HCT116 (cell line): ENCODE measurements around the gene APBA2. TPM values are rescaled to one million over a fixed set of nuclear protein-coding genes. Genes with fewer than 3 reads are reported as not detected.

ENCODE experiments used
- ATAC-seq: fragments of 200-7000 bp; cut with Tn5 transposase; 2 replicates; pipeline ENCODE4 v1.9.1; 2020; ENCODE audit warnings: mild to moderate bottlenecking, moderate library complexity
- BruUV-seq: library from RNA; stranded (reverse); fragments of 400-500 nt; replicated peaks from 2 replicates; lab custom pipeline; 2021; lab: Mats Ljungman, UMichigan
- CTCF ChIA-PET: fragments of 300-600 bp; sonication (Branson Sonifier 250); formaldehyde crosslinking; loops from one replicate; lab custom pipeline; 2021; ENCODE audit warnings: antibody characterized with exemption; lab: Charles Lee
- POLR2A ChIA-PET: fragments of 300-600, 350-600 bp; sonication (Branson Sonifier 250); formaldehyde crosslinking; loops from one replicate; lab custom pipeline; 2021; ENCODE audit warnings: antibody characterized with exemption; lab: Charles Lee
- RAD21 ChIA-PET, 2 experiments: fragments of 300-600 bp; sonication (Branson Sonifier 250); formaldehyde crosslinking; loops; one replicate each; lab custom pipeline; 2023; ENCODE audit warnings: low total read pairs in 2 of 2; ENCODE audit not compliant: uncharacterized antibody in 2 of 2, unreplicated experiment in 2 of 2, low non-redundant PET in 1 of 2; lab: Charles Lee
- DNase-seq: peaks from one replicate; pipeline ENCODE4 v3.0.0-alpha.2; 2010; ENCODE audit warnings: low read depth, low spot score
- H2AFZ ChIP-seq: fragments of 200-600 bp; shearing (Covaris generic), sonication (generic); 2 replicates; pipeline ENCODE4 v1.6.1; 2017; ENCODE audit warnings: low read depth, mixed run types, mixed read lengths, antibody characterized with exemption, low read length; ENCODE audit not compliant: poor library complexity, severe bottlenecking
- H3K27ac ChIP-seq: 2 replicates; pipeline ENCODE4 v1.5.1; 2012; ENCODE audit warnings: low read depth, low read length
- H3K27me3 ChIP-seq: fragments of 200-600 bp; sonication (generic); 2 replicates; pipeline ENCODE4 v1.6.1; 2016; ENCODE audit warnings: mixed run types, low read length, mixed read lengths; ENCODE audit not compliant: insufficient read depth
- H3K36me3 ChIP-seq, 2 experiments: fragments of 200-500 bp in 1 of 2; fragments of 200-600 bp in 1 of 2; sonication (Bioruptor generic) in 1 of 2; sonication (generic) in 1 of 2; 2 replicates each; pipeline versions ENCODE4 v1.5.1 to v1.6.1; 2014 to 2016; ENCODE audit warnings: low read length in 2 of 2, inconsistent platforms in 1 of 2, mixed read lengths in 1 of 2, mixed run types in 1 of 2; ENCODE audit not compliant: insufficient read depth in 2 of 2, control insufficient read depth in 1 of 2
- H3K4me1 ChIP-seq, 2 experiments: fragments of 200-600 bp in 1 of 2; sonication (generic) in 1 of 2; 2 replicates each; pipeline versions ENCODE4 v1.5.1 to v1.6.1; 2012 to 2017; ENCODE audit warnings: low read length in 2 of 2, inconsistent platforms in 1 of 2, mild to moderate bottlenecking in 1 of 2, mixed read lengths in 1 of 2, mixed run types in 1 of 2, moderate library complexity in 1 of 2; ENCODE audit not compliant: insufficient read depth in 2 of 2, control insufficient read depth in 1 of 2
- H3K4me2 ChIP-seq: fragments of 200-600 bp; sonication (generic); 2 replicates; pipeline ENCODE4 v1.6.1; 2017; ENCODE audit warnings: mixed run types, low read length, mixed read lengths
- H3K4me3 ChIP-seq, 2 experiments: fragments of 200-600 bp in 1 of 2; sonication (generic) in 1 of 2; replicated peaks in 1 of 2; 2 replicates each; pipeline ENCODE4 v1.5.1; 2011 to 2016; ENCODE audit warnings: low read length in 2 of 2, control low read depth in 1 of 2, low read depth in 1 of 2, mild to moderate bottlenecking in 1 of 2, mixed read lengths in 1 of 2, mixed run types in 1 of 2
- H3K79me2 ChIP-seq: fragments of 200-600 bp; sonication (generic); 2 replicates; pipeline ENCODE4 v1.6.1; 2017; ENCODE audit warnings: mild to moderate bottlenecking, mixed run types, low read length, moderate library complexity, mixed read lengths; ENCODE audit not compliant: insufficient read depth
- H3K9ac ChIP-seq: fragments of 200-600 bp; sonication (generic); 2 replicates; pipeline ENCODE4 v1.6.1; 2016; ENCODE audit warnings: low read length, mixed read lengths
- H3K9me2 ChIP-seq: fragments of 200-600 bp; sonication (generic), shearing (Covaris generic); 2 replicates; pipeline ENCODE4 v1.6.1; 2017; ENCODE audit warnings: mixed run types, mild to moderate bottlenecking, moderate library complexity; ENCODE audit not compliant: insufficient read depth
- H3K9me3 ChIP-seq, 2 experiments: fragments of 200-500 bp in 1 of 2; fragments of 200-600 bp in 1 of 2; sonication (Bioruptor generic) in 1 of 2; sonication (generic) in 1 of 2; 2 replicates each; pipeline ENCODE4 v1.6.1; 2014 to 2017; ENCODE audit warnings: low read length in 2 of 2, mixed read lengths in 2 of 2, inconsistent platforms in 1 of 2, low read depth in 1 of 2, mild to moderate bottlenecking in 1 of 2, mixed run types in 1 of 2, moderate library complexity in 1 of 2; ENCODE audit not compliant: control insufficient read depth in 1 of 2, insufficient read depth in 1 of 2
- H4K20me1 ChIP-seq: fragments of 200-600 bp; sonication (generic), shearing (Covaris generic); 2 replicates; pipeline ENCODE4 v1.6.1; 2017; ENCODE audit warnings: mixed run types, mild to moderate bottlenecking, moderate library complexity; ENCODE audit not compliant: insufficient read depth
- EGR1 ChIP-seq: IDR thresholded peaks from 2 replicates; pipeline ENCODE4 v1.6.1; 2012; ENCODE audit warnings: low read depth
- ELF1 ChIP-seq: IDR thresholded peaks from 2 replicates; pipeline ENCODE4 v1.6.1; 2012; ENCODE audit warnings: low read depth, borderline replicate concordance
- EZH2 ChIP-seq: fragments of 200-600 bp; sonication (generic); IDR thresholded peaks from 2 replicates; pipeline ENCODE4 v1.6.1; 2017; ENCODE audit warnings: antibody characterized with exemption, mixed run types
- POLR2AphosphoS5 ChIP-seq: IDR thresholded peaks from 2 replicates; pipeline ENCODE4 v1.6.1; 2011; ENCODE audit warnings: mild to moderate bottlenecking, low read depth, low read length, moderate library complexity
- RAD21 ChIP-seq: IDR thresholded peaks from 2 replicates; pipeline ENCODE4 v1.6.1; 2012; ENCODE audit warnings: low read depth, mild to moderate bottlenecking
- SP1 ChIP-seq: IDR thresholded peaks from 2 replicates; pipeline ENCODE4 v1.6.1; 2012; ENCODE audit warnings: low read depth
- SRF ChIP-seq: IDR thresholded peaks from 2 replicates; pipeline ENCODE4 v1.6.1; 2012; ENCODE audit warnings: low read depth
- TCF7L2 ChIP-seq: IDR thresholded peaks from 2 replicates; pipeline ENCODE4 v1.7.0; 2011; ENCODE audit warnings: borderline replicate concordance, inconsistent platforms; ENCODE audit not compliant: insufficient read depth, insufficient read length; ENCODE audit errors: extremely low read depth
- intact Hi-C: fragments of 100-400 bp; cut with micrococcal nuclease; formaldehyde crosslinking; loops from 2 replicates; pipeline ENCODE4 v1.10.0; 2022
- total RNA-seq: library from RNA; stranded (reverse); gene quantifications from one replicate; pipeline ENCODE4 v1.2.1, GENCODE V29; 2021; ENCODE audit not compliant: unreplicated experiment

APBA2 gene
- total RNA-seq, 1 experiment from 2014 or later, result 0.47 TPM

DNA sequence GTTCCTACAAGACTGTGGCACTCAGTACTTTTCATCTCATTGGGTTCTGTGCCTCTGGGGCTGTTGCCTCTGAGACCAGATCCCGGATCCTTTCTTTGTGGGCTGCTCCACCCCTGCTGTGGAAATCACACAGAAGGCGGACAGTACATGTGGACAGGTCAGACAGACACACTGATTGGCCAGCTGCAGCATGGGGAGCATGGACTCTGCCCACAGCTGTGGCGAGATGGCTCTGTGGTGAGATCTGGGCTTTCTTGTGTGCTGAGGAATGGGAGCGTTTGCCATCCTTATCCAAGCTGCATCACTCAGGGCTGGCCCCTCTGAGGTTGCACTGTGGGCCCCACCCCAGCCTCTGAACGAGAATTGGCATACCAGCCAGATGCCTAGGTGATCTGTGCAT is 147.0 kb downstream of the APBA2 start:
- intact Hi-C loops, result no loop called here

DNA sequence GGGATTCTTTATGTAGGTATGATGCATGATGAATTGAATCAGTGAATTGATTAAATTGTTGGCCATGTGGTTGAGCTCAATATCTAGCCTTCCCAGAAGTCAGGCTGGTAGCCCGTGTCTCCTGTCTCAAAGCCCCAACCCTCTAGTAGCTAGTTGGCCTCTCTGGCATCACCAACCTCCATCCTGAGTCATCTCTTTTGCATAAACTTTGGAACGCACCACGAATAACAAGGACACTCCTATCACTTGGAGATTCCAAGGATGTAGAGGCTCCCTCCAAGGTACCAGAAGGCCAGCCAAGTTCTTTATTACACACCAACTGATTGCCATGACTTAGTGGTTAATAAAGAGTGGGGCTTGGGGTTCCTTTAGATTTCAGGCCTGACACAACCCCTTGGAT is 148.4 kb downstream of the APBA2 start:
- no peak for TF ChIP-seq EZH2
- no peak for TF ChIP-seq ELF1
- no peak for TF ChIP-seq SP1
- TF ChIP-seq POLR2AphosphoS5, result no peak
- TF ChIP-seq RAD21, result no peak
- no peak for TF ChIP-seq SRF
- TF ChIP-seq, all 23 proteins: peak for 0
- Histone ChIP-seq H3K79me2 (no peaks in the 10 kb centered on the region), H3K4me3 (no peak overlapping the region), H3K36me3 (no peaks in the 10 kb centered on the region), H3K9me3 (no peaks in the 10 kb centered on the region), H3K4me2 (no peak overlapping the region), H2AFZ (no peak overlapping the region), H3K9me2 (no peaks in the 10 kb centered on the region), H3K27ac (no peak overlapping the region), H3K27me3 (no peaks in the 10 kb centered on the region), H3K9ac (no peak overlapping the region), H4K20me1 (no peaks in the 10 kb centered on the region), H3K4me1 (no peaks in the 10 kb centered on the region)
- ChIA-PET CTCF (no interaction called here), POLR2A (no interaction called here), RAD21 (no interaction called here)
- intact Hi-C loops, result no loop called here
- BruUV-seq, result no TSS peak
- ATAC-seq (no peak), DNase-seq (no peak)

More for the DNA sequence above, 147.0 kb downstream of the APBA2 start:
- Histone ChIP-seq H3K4me3 (no peak overlapping the region), H3K27me3 (no peaks in the 10 kb centered on the region), H3K4me1 (no peaks in the 10 kb centered on the region), H3K9me3 (no peaks in the 10 kb centered on the region), H3K4me2 (no peak overlapping the region), H4K20me1 (no peaks in the 10 kb centered on the region), H3K9ac (no peak overlapping the region), H2AFZ (no peak overlapping the region), H3K27ac (no peak overlapping the region), H3K36me3 (no peaks in the 10 kb centered on the region), H3K79me2 (no peaks in the 10 kb centered on the region), H3K9me2 (no peaks in the 10 kb centered on the region)
- ChIA-PET POLR2A (no interaction called here), RAD21 (no interaction called here), CTCF (no interaction called here)
- ATAC-seq (no peak), DNase-seq (no peak)
- no peak for TF ChIP-seq SP1
- TF ChIP-seq EGR1, result no peak
- TF ChIP-seq TCF7L2, result no peak
- TF ChIP-seq SRF, result no peak
- BruUV-seq, result no TSS peak
